DMS79 treated with DMSO at 0.1 percent for 48 hours (cell line): Measurements from ENCODE around the gene NFIL3.

Source experiments
- DNase-seq: peaks from one replicate; lab custom pipeline; 2025; lab: John Stamatoyannopoulos, UW

Gene NFIL3

DNA sequence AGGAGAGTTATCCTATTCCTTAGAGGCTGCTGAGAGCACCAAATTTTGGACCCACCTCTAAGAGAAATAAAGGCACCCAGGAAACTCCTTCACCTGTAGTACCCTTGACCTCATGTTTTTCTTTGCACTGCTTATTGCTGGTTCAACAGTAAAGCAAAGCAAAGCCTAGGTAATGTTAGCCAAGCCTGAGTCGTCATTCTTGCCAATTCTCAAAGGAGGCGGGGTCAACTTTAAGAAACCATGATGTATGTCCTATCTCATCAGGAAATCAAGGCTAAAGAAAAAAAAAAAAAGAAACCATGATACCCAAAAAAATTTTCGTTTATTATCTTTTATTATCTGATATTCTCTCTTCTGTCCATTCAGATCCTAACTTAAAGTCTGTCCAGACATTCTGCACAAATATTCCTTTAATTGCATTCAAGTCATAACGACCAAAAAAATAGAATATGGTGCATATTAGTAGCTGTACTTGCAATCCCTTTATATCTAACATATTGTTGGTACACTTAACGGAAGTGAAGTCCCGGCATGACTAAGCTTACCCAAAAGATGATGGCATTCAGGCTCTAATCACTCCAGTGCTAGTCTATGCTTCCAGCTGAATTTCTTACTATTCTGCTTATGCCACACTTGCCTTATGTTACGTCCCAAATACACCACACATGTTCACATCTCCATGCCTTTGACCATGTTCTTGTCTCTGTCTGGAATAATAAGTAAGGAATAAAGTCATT lies 63.7 kb downstream of the NFIL3 start:
- DNase-seq: no peak

GRCh38 chr9:91359083-91359482 lies 64.5 kb downstream of the NFIL3 start:
- no peak for DNase-seq
